Loucy (cell line): ENCODE results near the gene NFATC2IP.

ENCODE experiments used
- H2AFZ ChIP-seq: fragments of 200-600 bp; sonication (generic); 2 replicates; pipeline ENCODE4 v1.6.0; 2016; ENCODE audit warnings: antibody characterized with exemption, mild to moderate bottlenecking, low read length, moderate library complexity
- H3F3A ChIP-seq: fragments of 200-600 bp; 2 replicates; pipeline ENCODE4 v1.6.0; 2016; ENCODE audit warnings: antibody characterized with exemption, low read depth, mild to moderate bottlenecking
- H3K27me3 ChIP-seq: fragments of 200-600 bp; sonication (generic); 2 replicates; pipeline ENCODE4 v1.6.1; 2014; ENCODE audit warnings: low read length, mild to moderate bottlenecking; ENCODE audit not compliant: insufficient read depth, poor library complexity, severe bottlenecking
- H3K36me3 ChIP-seq: fragments of 200-600 bp; sonication (generic); 2 replicates; pipeline ENCODE4 v1.6.1; 2016; ENCODE audit warnings: low read length; ENCODE audit not compliant: insufficient read depth
- H3K4me1 ChIP-seq: fragments of 200-600 bp; sonication (generic); 2 replicates; pipeline ENCODE4 v1.5.1; 2014; ENCODE audit warnings: low read length, mild to moderate bottlenecking; ENCODE audit not compliant: insufficient read depth, poor library complexity, severe bottlenecking
- H3K4me2 ChIP-seq: fragments of 200-600 bp; sonication (generic); 2 replicates; pipeline ENCODE4 v1.6.0; 2014; ENCODE audit warnings: antibody characterized with exemption, low read length, low read depth, mild to moderate bottlenecking; ENCODE audit not compliant: poor library complexity, severe bottlenecking
- H3K4me3 ChIP-seq: fragments of 200-600 bp; sonication (generic); 2 replicates; pipeline ENCODE4 v1.5.1; 2014; ENCODE audit warnings: low read length, mild to moderate bottlenecking, mixed read lengths; ENCODE audit not compliant: poor library complexity, severe bottlenecking
- H3K79me2 ChIP-seq: fragments of 200-600 bp; sonication (generic); 2 replicates; pipeline ENCODE4 v1.6.1; 2014; ENCODE audit warnings: low read length; ENCODE audit not compliant: insufficient read depth
- H3K9ac ChIP-seq: fragments of 200-600 bp; sonication (generic); 2 replicates; pipeline ENCODE4 v1.6.0; 2014; ENCODE audit warnings: mild to moderate bottlenecking, low read depth, low read length, moderate library complexity; ENCODE audit not compliant: poor library complexity, severe bottlenecking
- H3K9me2 ChIP-seq: fragments of 200-600 bp; sonication (generic); replicated peaks from 2 replicates; pipeline ENCODE4 v1.6.1; 2016; ENCODE audit warnings: low read depth, low read length, mixed read lengths
- H3K9me3 ChIP-seq: fragments of 200-600 bp; sonication (generic); 2 replicates; pipeline ENCODE4 v1.6.1; 2014; ENCODE audit warnings: mild to moderate bottlenecking, antibody characterized with exemption, low read length, low read depth; ENCODE audit not compliant: insufficient read depth
- H4K20me1 ChIP-seq: fragments of 200-600 bp; sonication (generic); 2 replicates; pipeline ENCODE4 v1.6.0; 2014; ENCODE audit warnings: antibody characterized with exemption, low read length, mild to moderate bottlenecking; ENCODE audit not compliant: insufficient read depth, poor library complexity, severe bottlenecking
- EZH2phosphoT487 ChIP-seq: fragments of 200-600 bp; IDR thresholded peaks from 2 replicates; pipeline ENCODE4 v1.6.1; 2018; ENCODE audit warnings: antibody characterized with exemption, mild to moderate bottlenecking, moderate library complexity, borderline replicate concordance
- TF ChIP-seq, protein P1 (sequence below): fragments of 200-600 bp; sonication (generic); conservative IDR thresholded peaks from 2 replicates; pipeline ENCODE4 v1.5.1; 2014; ENCODE audit warnings: mild to moderate bottlenecking, antibody characterized with exemption, low read length

NFATC2IP gene

DNA sequence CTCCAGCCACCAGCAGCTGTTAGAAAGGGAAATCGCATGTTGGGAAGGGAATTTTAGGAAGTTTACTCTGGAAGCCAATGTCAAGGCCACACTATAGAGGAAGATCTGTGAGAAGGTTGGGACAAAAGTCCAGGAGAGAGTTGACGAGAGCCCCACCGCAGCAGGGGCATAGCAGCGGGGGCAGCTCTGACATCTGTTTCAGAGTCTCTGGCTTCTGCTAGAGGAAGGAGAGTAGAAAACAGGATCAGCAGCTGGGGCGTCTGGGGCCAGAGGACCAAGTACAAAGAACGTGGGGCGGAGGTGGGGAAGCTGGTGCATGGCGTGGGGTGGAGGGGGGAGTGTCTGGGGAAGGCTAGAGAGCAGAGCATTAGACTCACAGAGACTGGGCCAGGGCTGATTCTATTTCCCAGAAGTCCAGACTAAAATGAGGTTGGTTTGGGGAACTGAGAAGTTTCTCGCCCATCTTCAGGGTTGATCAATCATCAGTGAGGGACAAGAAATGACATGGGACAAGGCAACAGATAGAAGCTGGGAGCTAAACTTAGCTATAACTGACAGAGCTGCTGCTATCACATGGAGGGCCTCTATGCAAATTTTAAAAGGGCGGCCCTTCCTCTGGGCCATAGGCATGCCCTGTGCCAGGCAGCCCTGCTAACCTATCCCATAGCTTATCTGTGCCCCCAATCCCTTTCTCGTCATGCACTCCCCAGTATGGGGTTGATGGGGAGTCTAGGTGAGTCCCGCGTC lies 26.9 kb upstream of the NFATC2IP start:
- peak overlapping the region; percentile 96 for H3K9ac ChIP-seq
- peaks cover 6% of the 10 kb centered on the region; the same call in 1 of the 2 replicates for H3K36me3 ChIP-seq
- H4K20me1 ChIP-seq = peaks cover 9% of the 10 kb centered on the region
- H3K79me2 ChIP-seq = peaks cover 7% of the 10 kb centered on the region; the same call in 1 of the 2 replicates
- no peak for TF ChIP-seq EZH2phosphoT487
- TF ChIP-seq, protein P1, sequence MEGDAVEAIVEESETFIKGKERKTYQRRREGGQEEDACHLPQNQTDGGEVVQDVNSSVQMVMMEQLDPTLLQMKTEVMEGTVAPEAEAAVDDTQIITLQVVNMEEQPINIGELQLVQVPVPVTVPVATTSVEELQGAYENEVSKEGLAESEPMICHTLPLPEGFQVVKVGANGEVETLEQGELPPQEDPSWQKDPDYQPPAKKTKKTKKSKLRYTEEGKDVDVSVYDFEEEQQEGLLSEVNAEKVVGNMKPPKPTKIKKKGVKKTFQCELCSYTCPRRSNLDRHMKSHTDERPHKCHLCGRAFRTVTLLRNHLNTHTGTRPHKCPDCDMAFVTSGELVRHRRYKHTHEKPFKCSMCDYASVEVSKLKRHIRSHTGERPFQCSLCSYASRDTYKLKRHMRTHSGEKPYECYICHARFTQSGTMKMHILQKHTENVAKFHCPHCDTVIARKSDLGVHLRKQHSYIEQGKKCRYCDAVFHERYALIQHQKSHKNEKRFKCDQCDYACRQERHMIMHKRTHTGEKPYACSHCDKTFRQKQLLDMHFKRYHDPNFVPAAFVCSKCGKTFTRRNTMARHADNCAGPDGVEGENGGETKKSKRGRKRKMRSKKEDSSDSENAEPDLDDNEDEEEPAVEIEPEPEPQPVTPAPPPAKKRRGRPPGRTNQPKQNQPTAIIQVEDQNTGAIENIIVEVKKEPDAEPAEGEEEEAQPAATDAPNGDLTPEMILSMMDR = no peak
- peak overlapping the region; percentile 79 for H3K4me3 ChIP-seq
- H3F3A ChIP-seq = peaks cover 6% of the 10 kb centered on the region; the same call in 1 of the 2 replicates
- H3K27me3 ChIP-seq = no peaks in the 10 kb centered on the region
- H2AFZ ChIP-seq = no peak overlapping the region
- peaks cover 16% of the 10 kb centered on the region for H3K4me1 ChIP-seq
- H3K9me3 ChIP-seq = no peaks in the 10 kb centered on the region
- no peaks in the 10 kb centered on the region for H3K9me2 ChIP-seq
- peak overlapping the region; percentile 89 for H3K4me2 ChIP-seq

DNA sequence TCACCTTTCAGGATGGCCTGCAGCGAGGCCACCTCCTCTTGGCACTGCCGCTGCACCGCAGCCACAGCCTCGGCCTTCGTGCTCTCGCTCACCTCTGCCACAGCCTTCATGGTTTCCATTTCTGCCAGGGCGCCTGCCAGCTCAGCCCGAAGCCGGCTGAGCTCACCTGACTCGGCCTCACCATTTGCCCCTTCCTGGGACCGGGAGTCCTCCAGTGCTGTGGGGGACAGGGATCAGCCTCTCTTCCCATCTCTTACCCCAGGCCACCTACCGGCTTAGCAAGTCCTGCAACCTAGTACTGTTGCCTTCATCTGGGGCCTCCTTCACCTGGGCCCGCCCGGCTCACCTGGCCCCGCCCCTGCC lies 26.4 kb upstream of the NFATC2IP start:
- Histone ChIP-seq H3K9me2 (no peaks in the 10 kb centered on the region), H3K36me3 (peaks cover 4% of the 10 kb centered on the region; the same call in 1 of the 2 replicates), H3F3A (peaks cover 6% of the 10 kb centered on the region; the same call in 1 of the 2 replicates), H3K79me2 (peaks cover 7% of the 10 kb centered on the region; the same call in 1 of the 2 replicates), H3K9me3 (no peaks in the 10 kb centered on the region), H2AFZ (no peak overlapping the region), H3K9ac (peak overlapping the region; percentile 96), H3K27me3 (no peaks in the 10 kb centered on the region), H3K4me2 (peak overlapping the region; percentile 89), H3K4me1 (peaks cover 16% of the 10 kb centered on the region), H4K20me1 (peaks cover 9% of the 10 kb centered on the region), H3K4me3 (peak overlapping the region; percentile 79)
- TF ChIP-seq, protein P1 = no peak

DNA sequence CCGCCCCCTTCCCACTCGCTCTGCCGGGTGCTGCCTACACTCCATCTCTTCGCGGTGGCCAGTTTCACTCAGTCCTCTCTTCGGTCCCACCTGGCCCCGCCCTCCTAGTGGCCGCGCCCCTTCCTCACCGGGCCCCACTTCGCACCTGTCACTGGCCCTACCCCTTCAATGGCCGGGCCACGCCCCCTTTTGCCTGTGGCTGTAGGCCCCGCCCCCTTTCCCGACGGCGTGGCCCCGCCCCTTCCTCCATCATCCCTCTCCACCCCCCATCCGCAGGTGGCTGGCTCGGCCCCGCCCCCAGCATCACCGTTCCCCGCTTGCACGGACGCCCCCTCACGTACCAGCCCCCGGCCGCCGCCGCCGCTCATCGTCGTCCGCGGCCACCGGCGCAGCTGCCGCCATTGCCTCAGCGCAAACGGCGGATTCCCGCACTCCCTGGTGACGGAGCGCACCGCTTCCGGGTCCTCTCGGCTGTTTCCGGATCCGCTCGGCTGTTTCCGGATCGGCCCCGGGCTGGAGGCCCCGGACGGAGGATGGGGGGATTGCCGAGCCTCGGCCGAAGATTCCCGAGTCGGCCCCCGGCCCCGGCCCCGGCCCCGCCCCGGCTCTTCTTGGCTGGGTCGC lies 25.9 kb upstream of the NFATC2IP start, which contains the start of gene RABEP2:
Gene RABEP2, minus strand, starts transcription at position 477 of the 624 bp plus-strand sequence. Its CDS starts 75 bp downstream, at position 402.
- Histone ChIP-seq H3K27me3 (no peaks in the 10 kb centered on the region), H3K9me2 (no peaks in the 10 kb centered on the region), H3F3A (peaks cover 6% of the 10 kb centered on the region; the same call in 1 of the 2 replicates), H3K9ac (peak within 1 kb of the TSS; percentile 96), H3K4me1 (peaks cover 16% of the 10 kb centered on the region), H2AFZ (peak within 1 kb of the TSS; percentile 96), H3K36me3 (no peaks in the 10 kb centered on the region), H3K4me3 (peak within 1 kb of the TSS; percentile 79), H3K9me3 (no peaks in the 10 kb centered on the region), H4K20me1 (peaks cover 9% of the 10 kb centered on the region), H3K79me2 (peaks cover 7% of the 10 kb centered on the region; the same call in 1 of the 2 replicates), H3K4me2 (peak within 1 kb of the TSS; percentile 89)
- TF ChIP-seq, protein P1 = no peak
- TF ChIP-seq EZH2phosphoT487 = no peak
